Measurements from ENCODE around the gene DCAF6.

The DCAF6 gene

GRCh38 chr1:167912294-167912693 is 24.2 kb upstream of the DCAF6 start:
- no peak for TF ChIP-seq CTCF (IDR thresholded peaks at IDR 0.05; ENCODE audit: control insufficient read depth, insufficient read depth, low read depth, low read length, missing control alignments)
- H3K4me3 ChIP-seq (ENCODE audit: control insufficient read depth, low read depth, low read length), result no peak overlapping the region
- DNase-seq (ENCODE audit: low read depth), result no peak

GRCh38 chr1:167913895-167914496 is 22.5 kb upstream of the DCAF6 start, which contains the start of gene ADCY10:
Gene ADCY10, minus strand, starts transcription at chr1:167914134. Its CDS starts 8,994 bp downstream, at chr1:167905140.
- no peak for DNase-seq (ENCODE audit: low read depth)
- no peak within 1 kb of the TSS for H3K4me3 ChIP-seq (ENCODE audit: control insufficient read depth, low read depth, low read length)
- TF ChIP-seq CTCF (IDR thresholded peaks at IDR 0.05; ENCODE audit: control insufficient read depth, insufficient read depth, low read depth, low read length, missing control alignments), result no peak

- no peak for DNase-seq (ENCODE audit: low read depth)
- TF ChIP-seq CTCF (IDR thresholded peaks at IDR 0.05; ENCODE audit: control insufficient read depth, insufficient read depth, low read depth, low read length, missing control alignments), result no peak
- no peak overlapping the region for H3K4me3 ChIP-seq (ENCODE audit: control insufficient read depth, low read depth, low read length)
Observed at GRCh38 chr1:167915569-167915968, 20.9 kb upstream of the DCAF6 start.

- H3K4me3 ChIP-seq (ENCODE audit: control insufficient read depth, low read depth, low read length), result no peak overlapping the region
- TF ChIP-seq CTCF (IDR thresholded peaks at IDR 0.05; ENCODE audit: control insufficient read depth, insufficient read depth, low read depth, low read length, missing control alignments), result no peak
- no peak for DNase-seq (ENCODE audit: low read depth)
Observed at GRCh38 chr1:167916766-167917511, 19.5 kb upstream of the DCAF6 start.

- no peak overlapping the region for H3K4me3 ChIP-seq (ENCODE audit: control insufficient read depth, low read depth, low read length)
- TF ChIP-seq CTCF (IDR thresholded peaks at IDR 0.05; ENCODE audit: control insufficient read depth, insufficient read depth, low read depth, low read length, missing control alignments), result no peak
- no peak for DNase-seq (ENCODE audit: low read depth)
Observed at GRCh38 chr1:167922023-167922422, 14.5 kb upstream of the DCAF6 start.

- H3K4me3 ChIP-seq (ENCODE audit: control insufficient read depth, low read depth, low read length), result no peak overlapping the region
- no peak for TF ChIP-seq CTCF (IDR thresholded peaks at IDR 0.05; ENCODE audit: control insufficient read depth, insufficient read depth, low read depth, low read length, missing control alignments)
- no peak for DNase-seq (ENCODE audit: low read depth)
Observed at GRCh38 chr1:167922611-167923074, 13.8 kb upstream of the DCAF6 start.

Measured in AG09309 (cell line).